ENCODE results near the gene LRBA.

LRBA gene

GRCh38 chr4:150462743-150463142 is 552.3 kb downstream of the LRBA start:
- DNase-seq: no peak

GRCh38 chr4:150461957-150462356 is 553.1 kb downstream of the LRBA start:
- no peak for DNase-seq

GRCh38 chr4:150457802-150458201 is 557.3 kb downstream of the LRBA start:
- DNase-seq: no peak

GRCh38 chr4:150451883-150452282 is 563.2 kb downstream of the LRBA start:
- DNase-seq: no peak

DNA sequence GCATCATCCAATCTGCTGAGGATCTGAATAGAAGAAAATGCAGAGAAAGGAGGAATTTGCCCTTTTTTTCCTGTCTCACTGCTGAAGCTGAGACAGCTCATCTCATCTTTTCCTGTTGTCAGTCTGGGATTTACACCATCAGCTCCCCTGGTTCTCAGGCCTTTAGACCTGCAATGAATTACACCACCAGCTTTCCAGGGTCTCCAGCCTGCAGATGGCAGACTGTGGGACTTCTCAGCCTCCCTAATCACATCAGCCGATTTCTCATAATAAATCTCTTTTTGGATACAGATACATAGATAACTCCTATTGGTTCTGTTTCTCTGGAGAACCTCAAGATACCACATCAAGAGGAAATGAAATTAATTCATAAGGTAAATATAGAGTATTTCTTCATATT is 567.7 kb downstream of the LRBA start:
- no peak for DNase-seq

DNA sequence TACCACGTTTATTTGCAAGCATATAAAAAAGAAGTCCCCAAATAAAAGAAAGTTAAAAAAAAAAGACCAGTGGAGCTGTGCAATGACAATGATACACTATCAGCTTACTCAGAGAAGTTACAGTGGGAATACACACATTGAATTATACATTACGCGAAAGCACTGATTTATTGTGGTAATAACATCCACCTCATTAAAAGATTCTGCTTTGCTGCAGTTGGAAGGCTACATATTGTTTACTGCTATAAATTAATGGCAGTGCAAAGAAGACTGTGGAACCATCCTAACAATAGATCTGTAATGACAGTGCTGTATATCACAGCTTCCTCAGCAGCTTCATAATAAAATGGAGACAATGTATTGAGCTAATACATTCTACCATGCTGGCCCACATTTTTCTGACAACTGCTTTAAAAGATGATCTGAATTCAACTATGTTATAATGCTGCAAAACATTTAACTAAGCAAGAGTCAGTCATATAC is 575.6 kb downstream of the LRBA start:
- no peak for DNase-seq

DNA sequence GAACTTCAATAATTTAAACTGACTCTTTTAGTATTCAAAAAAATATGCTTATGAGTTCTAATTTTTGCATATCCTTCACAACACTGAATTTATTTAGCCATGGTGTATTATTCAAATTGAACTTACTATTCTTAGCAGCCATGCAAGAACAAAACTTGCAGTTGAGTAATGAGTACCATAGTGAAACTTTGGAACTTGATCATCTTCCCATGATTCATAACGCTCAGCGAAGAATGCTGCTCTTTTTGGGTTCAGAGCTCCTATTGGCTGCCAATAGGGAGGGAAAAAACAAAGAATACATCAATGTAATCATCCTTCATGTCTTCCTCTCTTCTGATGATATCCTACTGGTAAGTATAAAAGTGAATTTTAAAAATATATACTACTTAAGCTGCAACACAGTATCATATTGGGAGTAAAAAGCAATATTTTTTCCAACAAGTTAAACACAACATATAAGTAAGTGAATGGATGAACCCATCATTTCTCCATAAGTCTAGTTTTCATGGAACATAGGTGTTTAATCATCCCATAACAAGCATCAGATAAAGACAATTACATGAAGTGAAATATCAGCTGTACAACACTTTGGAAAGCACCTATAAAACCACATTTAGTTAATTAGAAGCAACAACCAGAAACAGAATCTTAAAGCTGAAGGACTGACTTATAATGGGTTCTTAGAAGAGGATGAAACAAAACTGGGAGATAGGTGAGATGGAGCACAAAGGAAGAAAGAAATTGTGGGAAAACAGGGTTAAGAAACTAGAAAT is 578.3 kb downstream of the LRBA start:
- no peak for DNase-seq

GRCh38 chr4:150431221-150431620 is 583.9 kb downstream of the LRBA start:
- DNase-seq: no peak

DNA sequence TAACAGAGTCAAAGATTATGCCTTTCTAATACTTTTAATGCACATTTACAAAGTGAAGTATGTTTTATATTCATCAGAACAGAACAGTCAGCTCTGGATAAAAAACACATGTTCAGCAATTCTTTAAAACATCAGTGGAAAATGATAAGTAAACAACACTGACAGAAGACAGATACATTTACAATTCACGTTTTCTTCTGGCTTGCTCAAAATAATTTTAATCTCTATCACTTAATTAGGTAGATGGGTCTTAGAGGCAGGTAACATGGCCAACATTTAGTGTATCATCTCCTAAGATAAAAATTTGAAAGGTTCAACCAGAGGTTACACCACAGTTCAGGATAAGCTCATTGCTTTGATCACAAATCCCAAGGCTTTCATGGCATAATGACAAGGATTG is 589.9 kb downstream of the LRBA start:
- DNase-seq: no peak

DNA sequence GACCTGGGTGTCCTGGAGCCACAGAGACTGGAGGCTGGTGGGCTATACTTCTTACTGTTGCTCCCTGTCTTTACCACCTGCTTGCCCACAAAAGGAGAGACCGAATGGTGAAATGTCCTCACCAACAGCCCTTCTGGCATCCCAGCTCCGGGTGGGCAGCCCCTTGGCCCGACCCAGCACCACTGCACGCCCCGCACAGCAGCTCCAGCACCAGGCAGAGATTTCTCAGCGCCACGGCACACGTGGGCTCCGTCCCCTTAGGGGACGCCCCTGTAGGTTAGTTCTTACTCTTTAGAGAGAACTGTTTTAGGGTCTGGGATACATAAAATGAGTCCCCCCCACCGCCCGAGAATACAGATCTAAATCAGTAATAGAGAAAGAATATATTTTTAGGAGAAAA is 591.6 kb downstream of the LRBA start:
- no peak for DNase-seq

DNA sequence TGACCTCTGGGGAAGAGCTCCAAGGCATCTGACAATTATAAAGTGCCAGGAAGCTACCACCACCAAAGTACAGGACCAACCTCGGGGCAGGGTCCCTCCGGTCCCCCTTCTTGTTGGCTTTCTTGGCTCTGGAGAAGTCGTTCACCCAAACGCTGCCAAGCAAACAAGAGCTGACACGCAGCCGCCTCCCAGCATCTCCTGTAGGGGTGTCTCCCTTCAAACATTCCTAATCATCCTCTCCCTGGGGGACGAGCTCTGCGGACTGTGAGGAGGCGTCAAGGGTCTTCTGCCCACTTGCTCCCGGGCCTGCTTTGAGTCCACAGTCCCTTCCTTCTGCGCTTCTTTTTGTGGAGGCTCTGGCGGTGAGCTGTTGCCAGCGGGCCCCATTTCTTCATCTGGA is 592.0 kb downstream of the LRBA start:
- no peak for DNase-seq

DNA sequence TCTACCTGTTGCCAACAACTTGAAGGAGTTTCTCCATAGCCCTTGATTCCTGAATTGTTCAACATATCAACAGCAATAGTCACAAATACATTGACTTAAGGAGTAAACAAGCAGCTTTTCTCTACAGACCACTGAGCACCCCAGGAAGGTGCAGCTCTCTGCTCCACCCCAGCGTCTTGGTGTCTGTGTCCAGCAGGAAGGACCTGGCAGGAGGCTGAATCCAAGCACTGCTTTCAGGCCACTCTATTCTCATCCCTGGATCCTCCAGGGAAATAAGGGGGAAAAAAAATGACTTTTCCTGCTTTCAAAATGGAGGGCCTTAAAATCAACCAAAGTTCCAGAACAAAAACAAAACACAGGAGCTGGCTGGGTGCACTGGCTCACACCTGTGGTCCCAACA is 593.5 kb downstream of the LRBA start:
- DNase-seq: no peak

DNA sequence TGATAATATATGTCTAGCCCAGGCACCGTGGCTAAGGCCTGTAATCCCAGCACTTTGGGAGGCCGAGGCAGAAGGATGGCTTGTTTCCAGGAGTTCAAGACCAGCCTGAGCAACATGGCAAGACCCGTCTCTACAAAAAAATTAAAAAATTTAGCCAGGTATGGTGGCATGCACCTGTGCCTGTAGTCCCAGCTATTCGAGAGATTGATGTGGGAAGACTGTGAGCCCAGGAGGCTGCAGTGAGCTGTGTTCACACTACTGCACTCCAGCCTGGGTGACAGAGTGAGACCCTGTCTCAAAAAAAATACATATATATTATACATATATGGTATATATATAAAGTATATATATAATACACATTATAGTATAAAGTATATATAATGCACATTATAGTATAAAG is 595.1 kb downstream of the LRBA start:
- DNase-seq: no peak

DNA sequence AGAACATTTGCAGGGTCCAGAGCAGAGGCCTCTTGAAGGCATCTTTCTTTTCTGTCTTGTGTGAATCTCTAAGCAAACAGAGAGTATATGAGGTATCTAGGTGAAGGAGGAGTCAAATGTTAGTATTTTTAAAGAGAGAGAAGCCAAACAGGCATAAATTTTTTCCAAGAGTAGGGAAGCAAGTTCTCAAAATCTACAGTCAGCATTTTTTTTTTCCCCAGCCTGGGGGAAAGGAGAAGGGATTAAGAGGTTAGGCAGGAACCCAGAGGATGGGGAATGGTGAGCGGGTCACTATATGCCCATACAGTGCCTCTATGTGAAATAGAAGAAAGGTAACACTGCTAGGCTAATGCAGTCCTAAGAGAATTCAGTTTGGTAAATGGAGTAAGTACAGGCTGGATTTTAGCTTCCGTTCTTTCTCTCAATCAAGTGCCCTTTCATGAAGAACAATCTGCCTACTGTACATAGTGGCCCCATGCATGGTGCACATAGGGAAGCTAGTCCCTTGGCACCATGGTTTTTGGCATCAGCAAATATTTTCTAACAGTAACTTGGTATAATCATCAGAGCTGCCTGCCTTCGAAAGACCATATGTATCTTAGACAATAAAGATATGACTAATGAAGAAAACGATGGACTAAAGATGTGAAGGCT is 596.2 kb downstream of the LRBA start:
- DNase-seq: no peak

DNA sequence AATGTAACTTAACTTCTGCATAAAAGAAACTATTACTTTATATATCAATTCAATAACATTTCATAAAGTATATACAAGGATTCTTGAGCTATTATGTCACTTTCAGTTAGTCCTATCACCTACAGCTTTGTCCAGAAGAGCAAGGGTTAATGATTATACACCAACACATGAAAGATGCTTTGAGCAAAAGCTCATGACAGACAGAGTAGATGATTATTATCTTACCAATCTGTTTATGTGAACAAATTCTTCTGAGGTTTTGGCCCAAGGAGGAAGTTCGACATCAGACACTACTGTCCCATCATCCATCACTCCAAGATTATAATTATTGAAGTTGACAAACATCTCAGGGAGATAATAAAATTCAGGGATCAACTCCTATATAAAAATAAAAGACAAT is 599.9 kb downstream of the LRBA start:
- no peak for DNase-seq

DNA sequence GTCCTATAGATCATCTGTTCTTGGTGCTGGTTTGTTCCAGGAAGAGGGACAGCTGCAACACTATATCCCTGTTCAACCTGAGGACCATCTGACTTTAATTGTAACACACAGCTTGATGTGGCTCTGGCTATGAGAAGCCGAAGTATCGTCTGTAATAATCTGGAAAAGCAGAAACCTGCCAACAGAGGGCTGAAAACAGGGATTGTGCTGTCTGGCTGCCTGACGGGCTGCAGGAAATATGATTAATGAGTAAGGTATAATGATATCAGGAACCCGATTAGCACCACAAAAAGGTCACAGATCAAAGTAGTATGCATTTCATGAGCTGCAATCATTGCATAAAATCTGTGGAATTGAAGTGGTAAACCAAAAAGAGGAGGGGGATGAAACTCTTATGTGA is 603.6 kb downstream of the LRBA start:
- no peak for DNase-seq

DNA sequence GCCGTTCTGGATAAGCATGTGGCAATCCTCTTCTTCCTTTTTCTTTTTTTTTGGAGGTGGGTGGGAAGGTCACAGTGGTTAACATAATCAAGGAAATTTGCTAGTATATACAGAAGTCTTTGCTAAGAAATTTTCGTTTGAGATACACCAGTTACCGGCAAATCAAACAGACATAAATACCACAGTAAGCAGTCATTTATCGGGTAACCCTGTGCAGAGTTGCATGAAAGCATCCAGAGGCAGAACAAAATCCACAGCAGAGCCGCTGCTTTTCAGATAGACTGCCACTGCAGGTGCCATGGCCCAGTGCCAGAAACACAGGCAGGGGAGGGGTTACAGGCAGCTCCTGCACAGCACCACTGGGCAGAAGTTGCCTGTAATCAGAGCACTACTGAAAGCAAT is 612.2 kb downstream of the LRBA start:
- no peak for DNase-seq

- no peak for DNase-seq
Observed at GRCh38 chr4:150401083-150401687, 613.9 kb downstream of the LRBA start.

DNA sequence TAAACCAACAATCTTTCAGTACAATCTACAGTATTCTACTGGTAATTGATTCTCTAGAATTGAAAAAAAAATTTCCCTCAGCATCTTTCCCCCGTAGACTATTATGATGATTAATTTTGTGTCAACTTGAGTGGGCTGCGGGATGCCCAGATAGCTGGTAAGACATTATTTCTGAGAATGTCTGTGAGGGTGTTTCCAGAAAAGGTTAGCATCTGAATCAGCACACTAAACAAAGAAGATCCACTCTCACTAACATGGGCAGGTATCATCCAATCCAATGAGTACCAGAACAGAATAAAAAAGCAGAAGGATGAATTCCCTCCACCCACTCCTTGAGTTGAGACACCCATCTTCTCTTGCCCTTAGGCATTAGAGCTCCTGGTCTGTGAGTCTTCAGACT is 619.2 kb downstream of the LRBA start:
- DNase-seq: no peak

GRCh38 chr4:150394046-150394445 is 621.0 kb downstream of the LRBA start:
- DNase-seq: no peak

DNA sequence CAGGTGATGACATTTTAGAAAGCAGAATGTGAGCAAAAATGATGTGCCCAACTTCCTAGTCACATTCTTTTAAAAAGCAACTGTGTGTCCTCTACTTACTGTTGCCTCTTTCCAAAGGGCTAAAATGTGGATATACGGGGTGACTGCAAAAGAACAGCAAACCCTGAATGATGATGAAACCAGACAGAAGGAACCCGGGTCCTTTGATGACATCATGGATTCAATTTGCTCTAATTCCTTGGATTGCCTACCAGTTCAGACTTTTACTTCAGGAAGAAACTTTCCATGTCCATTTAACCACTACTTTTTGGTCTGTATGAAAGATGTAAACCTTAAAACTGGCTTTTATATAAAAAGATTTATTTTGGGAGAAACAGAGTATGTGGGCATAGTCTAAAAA is 624.0 kb downstream of the LRBA start:
- DNase-seq: no peak

DNA sequence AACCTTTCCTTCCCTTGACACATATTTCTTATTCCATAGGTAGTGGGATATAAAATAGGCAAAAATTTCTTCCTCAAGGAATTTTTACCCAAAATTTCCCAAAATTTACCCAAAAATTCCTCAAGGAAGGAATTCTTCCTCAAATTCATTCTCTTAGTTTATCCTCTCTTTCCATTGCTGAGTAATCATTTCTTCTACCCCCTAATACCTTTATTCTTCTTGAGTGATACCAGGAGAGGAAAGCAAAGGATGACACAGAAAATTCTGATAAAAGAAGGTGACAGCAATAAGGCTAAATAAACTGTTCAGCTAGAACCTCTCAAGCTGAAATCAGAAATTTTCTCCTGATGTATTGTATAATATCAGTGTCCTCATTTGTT is 624.6 kb downstream of the LRBA start:
- DNase-seq: no peak

DNA sequence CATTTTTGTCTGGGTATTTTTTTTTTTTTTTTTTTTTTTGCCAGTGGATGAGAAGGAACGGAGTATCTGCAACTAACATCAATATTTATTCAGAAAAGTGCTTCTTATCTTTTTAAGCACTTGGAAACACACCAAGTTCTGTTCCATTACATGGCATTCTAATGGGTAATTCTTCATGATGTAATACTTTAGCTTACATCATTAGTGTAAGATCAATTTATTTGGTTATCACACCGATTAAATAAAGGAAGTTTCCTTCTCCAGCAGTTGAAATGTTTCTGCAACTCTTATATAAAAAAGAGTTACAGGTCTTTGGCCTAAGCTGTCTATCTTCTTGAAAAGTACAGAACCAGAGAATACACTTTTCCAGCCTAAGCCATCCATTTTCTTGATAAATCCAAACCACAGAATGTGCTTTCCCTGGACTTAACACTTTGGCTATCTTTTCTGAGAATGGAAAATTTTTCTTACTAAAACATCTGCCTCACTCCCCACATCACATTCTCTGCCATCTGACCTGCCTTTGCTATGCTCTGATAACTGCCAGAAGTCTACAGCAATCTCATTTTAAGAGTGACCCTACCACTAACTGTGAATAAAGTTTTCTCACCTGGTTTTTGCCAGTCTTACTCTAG is 625.1 kb downstream of the LRBA start:
- no peak for DNase-seq

DNA sequence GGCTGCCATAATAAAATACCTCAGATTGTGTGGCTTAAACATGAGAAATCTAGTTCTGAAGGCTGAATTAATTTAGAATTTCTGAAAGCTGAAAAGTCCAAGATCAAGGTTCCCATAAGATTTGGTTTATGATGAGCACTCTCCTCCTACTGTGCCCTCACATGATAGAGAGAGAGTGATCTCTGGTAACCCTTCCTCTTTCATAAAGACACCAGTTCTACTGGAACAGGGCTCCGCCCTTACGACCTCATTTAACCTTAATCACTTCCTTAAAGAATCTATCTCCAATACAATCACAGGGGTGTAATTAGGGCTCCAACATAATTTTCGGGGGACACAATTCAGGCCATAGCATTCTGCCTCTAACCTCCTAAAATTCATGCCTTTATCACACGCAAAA is 627.1 kb downstream of the LRBA start:
- DNase-seq: no peak

Data from activated effector memory CD4-positive, alpha-beta T cell treated with anti-CD3 and anti-CD28 coated beads, Interleukin-2, amount 50 U/mL, for 16 hours (primary cell).